ENCODE measurements around the gene AGPAT1. TPM values are rescaled to one million over a fixed set of nuclear protein-coding genes. Genes with fewer than 3 reads are reported as not detected.

Gene AGPAT1
- polyA plus RNA-seq, 1 donor (not counting 4 experiments of a cell fraction or from before 2014, with no cell fraction given), result 46.4 TPM

DNA sequence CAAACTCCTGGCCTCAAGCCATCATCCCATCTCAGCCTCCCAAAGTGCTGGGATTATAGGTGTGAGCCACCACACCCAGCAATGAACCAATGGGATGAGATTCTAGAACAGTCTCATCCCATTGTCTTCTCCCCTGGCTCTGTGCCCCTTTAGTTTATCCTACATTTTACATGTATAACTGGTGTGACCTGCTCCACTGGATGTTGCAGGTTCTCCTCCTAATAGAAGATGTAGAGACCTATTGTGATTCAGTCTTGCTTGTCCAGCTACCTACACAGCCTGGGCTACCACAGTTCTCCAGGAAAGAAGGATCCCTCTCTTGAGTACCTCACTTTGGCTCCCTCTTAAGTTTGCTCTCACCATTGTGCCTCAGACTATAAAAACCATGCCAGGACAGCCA, 43.8 kb downstream of the AGPAT1 start:
- Histone ChIP-seq H3K4me2 (ENCODE audit: control insufficient read depth, extremely low read depth, insufficient read depth, low read depth, low read length) (no peak overlapping the region), H2AFZ (ENCODE audit: control insufficient read depth, low read length) (no peak overlapping the region), H4K20me1 (ENCODE audit: control insufficient read depth, extremely low read depth, insufficient read depth, low read length) (no peaks in the 10 kb centered on the region), H3K79me2 (ENCODE audit: control insufficient read depth, insufficient read depth, low read length) (peaks cover 14% of the 10 kb centered on the region), H3K9me3 (ENCODE audit: control insufficient read depth, low read depth, low read length) (no peaks in the 10 kb centered on the region), H3K4me1 (ENCODE audit: control insufficient read depth, extremely low read depth, insufficient read depth, low read length) (peaks cover 18% of the 10 kb centered on the region), H3K9ac (ENCODE audit: control insufficient read depth, extremely low read depth, insufficient read depth, low read length) (no peak overlapping the region), H3K4me3 (ENCODE audit: control insufficient read depth in 2 of 3, extremely low read depth in 1 of 3, insufficient read depth in 2 of 3, low read depth in 1 of 3, low read length in 3 of 3) (no peak overlapping the region), H3K27me3 (ENCODE audit: control insufficient read depth, extremely low read depth, insufficient read depth, low read length) (no peaks in the 10 kb centered on the region), H3K27ac (ENCODE audit: control insufficient read depth, insufficient read depth, low read length) (no peak overlapping the region), H3K36me3 (ENCODE audit: control insufficient read depth in 2 of 2, extremely low read depth in 1 of 2, insufficient read depth in 2 of 2, low read length in 2 of 2) (no peaks in the 10 kb centered on the region), H3K9me1 (ENCODE audit: control insufficient read depth, extremely low read depth, insufficient read depth, low read length) (no peaks in the 10 kb centered on the region)
- dilution Hi-C loops (cut with MboI; ENCODE audit: extremely low pct_ligation_motif_present, low sequenced_read_pairs), result no loop called here
- FAIRE-seq (no peak), DNase-seq (ENCODE audit: low read depth, low spot score) (no peak)
- TF ChIP-seq CTCF (optimal IDR thresholded peaks at IDR 0.05 in 1 of 3, IDR thresholded peaks at IDR 0.05 in 1 of 3, conservative IDR thresholded peaks at IDR 0.05 in 1 of 3; ENCODE audit: extremely low read depth in 1 of 3, insufficient read depth in 2 of 3, low read length in 3 of 3), result no peak
- TF ChIP-seq EZH2 (IDR thresholded peaks at IDR 0.05; ENCODE audit: low read length), result no peak

DNA sequence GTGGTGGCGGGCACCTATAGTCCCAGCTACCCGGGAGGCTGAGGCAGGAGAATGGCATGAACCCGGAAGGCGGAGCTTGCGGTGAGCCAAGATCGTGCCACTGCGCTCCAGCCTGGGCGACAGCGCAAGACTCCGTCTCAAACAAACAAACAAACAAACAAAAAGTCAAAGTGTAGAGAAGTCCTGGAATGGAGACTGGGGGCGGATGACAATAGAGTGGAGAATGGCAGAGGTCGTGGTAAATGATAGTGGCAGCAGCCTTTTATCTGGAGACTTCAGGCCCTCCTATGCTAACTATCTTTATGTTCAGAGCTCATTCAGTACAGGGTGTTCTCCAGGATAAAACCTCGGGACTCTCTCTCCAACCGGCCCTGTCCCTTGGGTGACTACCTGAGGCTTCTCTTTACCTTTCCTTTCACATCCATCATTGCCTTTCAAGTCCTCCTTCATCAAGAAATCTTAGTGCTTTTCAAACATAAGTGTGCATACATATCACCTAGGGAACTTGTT, 44.4 kb downstream of the AGPAT1 start:
- H3K9me3 ChIP-seq (ENCODE audit: control insufficient read depth, low read depth, low read length), result no peaks in the 10 kb centered on the region
- peaks cover 18% of the 10 kb centered on the region for H3K79me2 ChIP-seq (ENCODE audit: control insufficient read depth, insufficient read depth, low read length)
- no peaks in the 10 kb centered on the region for H3K36me3 ChIP-seq (ENCODE audit: control insufficient read depth in 2 of 2, extremely low read depth in 1 of 2, insufficient read depth in 2 of 2, low read length in 2 of 2)
- no peak for FAIRE-seq
- no peak for DNase-seq (ENCODE audit: low read depth, low spot score)
- TF ChIP-seq EZH2 (IDR thresholded peaks at IDR 0.05; ENCODE audit: low read length) (no peak), CTCF (optimal IDR thresholded peaks at IDR 0.05 in 1 of 3, IDR thresholded peaks at IDR 0.05 in 1 of 3, conservative IDR thresholded peaks at IDR 0.05 in 1 of 3; ENCODE audit: extremely low read depth in 1 of 3, insufficient read depth in 2 of 3, low read length in 3 of 3) (no peak)
- dilution Hi-C loops (cut with MboI; ENCODE audit: extremely low pct_ligation_motif_present, low sequenced_read_pairs), result no loop called here
- H3K9me1 ChIP-seq (ENCODE audit: control insufficient read depth, extremely low read depth, insufficient read depth, low read length), result no peaks in the 10 kb centered on the region
- no peaks in the 10 kb centered on the region for H3K27me3 ChIP-seq (ENCODE audit: control insufficient read depth, extremely low read depth, insufficient read depth, low read length)
- H3K27ac ChIP-seq (ENCODE audit: control insufficient read depth, insufficient read depth, low read length), result no peak overlapping the region
- H3K4me2 ChIP-seq (ENCODE audit: control insufficient read depth, extremely low read depth, insufficient read depth, low read depth, low read length), result no peak overlapping the region
- no peak overlapping the region for H3K4me3 ChIP-seq (ENCODE audit: control insufficient read depth in 2 of 3, extremely low read depth in 1 of 3, insufficient read depth in 2 of 3, low read depth in 1 of 3, low read length in 3 of 3)
- H3K9ac ChIP-seq (ENCODE audit: control insufficient read depth, extremely low read depth, insufficient read depth, low read length), result no peak overlapping the region
- no peak overlapping the region for H2AFZ ChIP-seq (ENCODE audit: control insufficient read depth, low read length)
- peaks cover 23% of the 10 kb centered on the region for H3K4me1 ChIP-seq (ENCODE audit: control insufficient read depth, extremely low read depth, insufficient read depth, low read length)
- H4K20me1 ChIP-seq (ENCODE audit: control insufficient read depth, extremely low read depth, insufficient read depth, low read length), result no peaks in the 10 kb centered on the region

Data from keratinocyte (primary cell).